ENCODE measurements around the gene DBNDD1.

- TF ChIP-seq GATA3 (IDR thresholded peaks at IDR 0.05; ENCODE audit: low read depth, low read length) (no peak), GATA2 (IDR thresholded peaks at IDR 0.05; ENCODE audit: low read depth, low read length) (no peak)
Measured at GRCh38 chr16:90011508-90011819, 7.8 kb downstream of the DBNDD1 start.

Data from SH-SY5Y (cell line).